Large intestine (tissue), 3 donors: ENCODE measurements around the gene IFT80. TPM values are rescaled to one million over a fixed set of nuclear protein-coding genes. Genes with fewer than 3 reads are reported as not detected.

Experiments used
- DNase-seq, 2 donors: peaks; one replicate each; pipeline versions ENCODE4 v3.0.0 to v3.0.0-alpha.2; 2013
- H3K27ac ChIP-seq: one replicate; pipeline ENCODE4 v1.5.1; 2013; ENCODE audit warnings: low read length
- H3K27me3 ChIP-seq: 2 replicates; pipeline ENCODE4 v1.6.1; 2013; ENCODE audit warnings: low read length; ENCODE audit not compliant: control insufficient read depth, insufficient read depth
- H3K36me3 ChIP-seq: 2 replicates; pipeline ENCODE4 v1.6.1; 2013; ENCODE audit warnings: low read length; ENCODE audit not compliant: control insufficient read depth, insufficient read depth
- H3K4me1 ChIP-seq: one replicate; pipeline ENCODE4 v1.6.1; 2013; ENCODE audit warnings: low read length; ENCODE audit not compliant: control insufficient read depth, insufficient read depth
- H3K4me3 ChIP-seq: one replicate; pipeline ENCODE4 v1.5.1; 2013; ENCODE audit warnings: low read length
- H3K9me3 ChIP-seq: one replicate; pipeline ENCODE4 v1.6.1; 2013; ENCODE audit warnings: mild to moderate bottlenecking, low read depth, low read length, moderate library complexity; ENCODE audit not compliant: control insufficient read depth
- WGBS: methylation state at CpG from one replicate; pipeline ENCODE4 v1.1.5; 2013; ENCODE audit warnings: low lambda C conversion rate; ENCODE audit not compliant: insufficient coverage; 5-methylcytosine and 5-hydroxymethylcytosine counted together
- polyA plus RNA-seq: library from polyadenylated mRNA; unstranded; fragments of 120-200 nt; gene quantifications from one replicate; pipeline ENCODE4 v1.2.1, GENCODE V29; 2013

The IFT80 gene
- polyA plus RNA-seq, 1 donor = 30.7 TPM

DNA sequence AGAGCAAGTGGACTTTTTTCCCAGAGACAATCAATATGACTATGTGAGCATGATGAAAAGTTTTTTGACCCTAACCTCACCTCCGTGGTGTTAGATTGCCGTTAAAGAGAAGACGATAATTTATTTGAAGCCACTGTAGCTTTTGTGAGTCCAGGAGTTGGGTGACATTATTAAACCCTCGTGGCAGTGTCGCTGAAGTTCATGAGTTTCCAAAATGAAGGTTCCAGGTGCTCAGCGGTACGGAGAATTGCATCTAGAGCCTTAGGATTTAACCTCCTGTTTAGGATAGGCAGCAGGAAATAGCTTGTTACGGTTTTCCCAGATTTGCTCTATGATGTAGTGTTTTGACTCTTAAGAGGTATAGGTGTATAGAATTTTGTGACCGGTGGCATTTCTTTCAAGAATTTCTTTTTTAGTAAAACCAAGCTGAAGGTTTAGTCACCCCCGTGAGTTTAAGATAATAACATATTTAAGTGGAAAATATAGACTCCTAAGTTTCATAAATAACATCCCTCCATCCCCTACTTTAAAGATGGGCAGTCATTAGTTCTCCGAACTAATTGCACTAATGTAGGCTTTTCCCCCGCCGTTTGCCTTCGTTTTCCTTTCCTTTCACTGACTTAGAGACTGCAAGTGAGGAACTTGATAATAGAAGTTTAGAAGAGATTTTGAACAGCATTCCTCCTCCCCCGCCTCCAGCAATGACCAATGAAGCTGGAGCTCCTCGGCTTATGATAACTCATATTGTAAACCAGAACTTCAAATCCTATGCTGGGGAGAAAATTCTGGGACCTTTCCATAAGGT, 2.5 kb upstream of the IFT80 start:
- Histone ChIP-seq H3K4me3 (peak overlapping the region; percentile 74), H3K4me1 (no peaks in the 10 kb centered on the region), H3K27ac (peak overlapping the region; percentile 89), H3K27me3 (no peaks in the 10 kb centered on the region), H3K9me3 (no peaks in the 10 kb centered on the region), H3K36me3 (no peaks in the 10 kb centered on the region)
- WGBS = 3% methylated on average over 5 of the region's 16 CpGs
- peak; percentile 7 to 64 for DNase-seq

- Histone ChIP-seq H3K27ac (peak overlapping the region; percentile 89), H3K4me1 (no peaks in the 10 kb centered on the region), H3K36me3 (no peaks in the 10 kb centered on the region), H3K9me3 (no peaks in the 10 kb centered on the region), H3K4me3 (peak overlapping the region; percentile 74), H3K27me3 (no peaks in the 10 kb centered on the region)
- DNase-seq = peak; percentile 12 to 65
- no CpG with 5 or more reads among the region's 51 CpGs for WGBS
Measured at GRCh38 chr3:160400702-160401150, 1.7 kb upstream of the IFT80 start.

DNA sequence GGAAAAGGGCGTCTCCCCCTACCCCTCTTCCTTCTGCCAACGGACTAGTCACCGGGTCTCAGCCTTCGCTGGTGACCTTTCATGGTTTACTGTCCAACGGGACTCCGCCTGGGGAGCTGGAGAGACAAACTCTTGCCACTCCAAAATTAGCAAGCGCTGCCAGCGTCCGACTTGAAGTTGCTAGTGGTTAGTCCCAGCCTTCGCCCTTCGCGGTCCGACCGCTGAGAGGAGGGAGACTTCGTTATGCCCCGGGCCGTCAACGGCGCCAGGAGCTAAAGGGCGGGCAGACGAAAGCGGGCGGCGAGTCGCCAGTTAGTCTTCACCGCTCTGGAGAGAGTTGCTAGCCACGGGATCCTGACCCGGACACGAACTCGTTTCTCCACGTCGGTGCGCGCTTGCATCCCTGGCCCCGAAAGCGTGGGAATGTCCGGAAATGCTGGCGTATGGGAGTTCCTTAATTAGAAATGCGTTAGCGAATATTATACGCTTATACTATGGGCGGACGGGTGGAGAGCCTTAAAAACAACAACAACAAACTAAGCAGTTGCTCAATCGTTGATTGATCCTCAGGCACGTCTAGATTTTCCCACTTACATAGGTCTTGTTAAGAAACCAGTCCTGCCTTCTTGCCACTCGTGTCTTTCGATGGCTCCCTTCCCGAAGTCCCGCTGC, 1.1 kb upstream of the IFT80 start:
- WGBS = no CpG with 5 or more reads among the region's 49 CpGs
- Histone ChIP-seq H3K4me1 (no peaks in the 10 kb centered on the region), H3K27me3 (no peaks in the 10 kb centered on the region), H3K27ac (peak overlapping the region; percentile 89), H3K4me3 (peak overlapping the region; percentile 74), H3K9me3 (no peaks in the 10 kb centered on the region), H3K36me3 (no peaks in the 10 kb centered on the region)
- peak in 1 of 2 donors; percentile 4 for DNase-seq

- H3K36me3 ChIP-seq = no peaks in the 10 kb centered on the region
- H3K4me3 ChIP-seq = peak overlapping the region; percentile 74
- no peak for DNase-seq
- H3K9me3 ChIP-seq = no peaks in the 10 kb centered on the region
- no peaks in the 10 kb centered on the region for H3K4me1 ChIP-seq
- H3K27ac ChIP-seq = peak overlapping the region; percentile 89
- 0% methylated on average over 3 of the region's 9 CpGs for whole genome bisulfite sequencing
- H3K27me3 ChIP-seq = no peaks in the 10 kb centered on the region
Measured at GRCh38 chr3:160398820-160399124, 253 bp downstream of the IFT80 start.

- no peaks in the 10 kb centered on the region for H3K36me3 ChIP-seq
- no peaks in the 10 kb centered on the region for H3K27me3 ChIP-seq
- no peaks in the 10 kb centered on the region for H3K9me3 ChIP-seq
- no peak overlapping the region for H3K27ac ChIP-seq
- no peak overlapping the region for H3K4me3 ChIP-seq
- H3K4me1 ChIP-seq = no peaks in the 10 kb centered on the region
- DNase-seq = no peak
Measured at GRCh38 chr3:160395297-160395696, 3.7 kb downstream of the IFT80 start.

GRCh38 chr3:160394009-160394392, 5.0 kb downstream of the IFT80 start:
- H3K4me3 ChIP-seq = no peak overlapping the region
- DNase-seq = no peak
- WGBS = no CpG with 5 or more reads among the region's 3 CpGs
- no peaks in the 10 kb centered on the region for H3K4me1 ChIP-seq
- H3K27me3 ChIP-seq = no peaks in the 10 kb centered on the region
- H3K27ac ChIP-seq = no peak overlapping the region
- no peaks in the 10 kb centered on the region for H3K9me3 ChIP-seq
- H3K36me3 ChIP-seq = no peaks in the 10 kb centered on the region

DNA sequence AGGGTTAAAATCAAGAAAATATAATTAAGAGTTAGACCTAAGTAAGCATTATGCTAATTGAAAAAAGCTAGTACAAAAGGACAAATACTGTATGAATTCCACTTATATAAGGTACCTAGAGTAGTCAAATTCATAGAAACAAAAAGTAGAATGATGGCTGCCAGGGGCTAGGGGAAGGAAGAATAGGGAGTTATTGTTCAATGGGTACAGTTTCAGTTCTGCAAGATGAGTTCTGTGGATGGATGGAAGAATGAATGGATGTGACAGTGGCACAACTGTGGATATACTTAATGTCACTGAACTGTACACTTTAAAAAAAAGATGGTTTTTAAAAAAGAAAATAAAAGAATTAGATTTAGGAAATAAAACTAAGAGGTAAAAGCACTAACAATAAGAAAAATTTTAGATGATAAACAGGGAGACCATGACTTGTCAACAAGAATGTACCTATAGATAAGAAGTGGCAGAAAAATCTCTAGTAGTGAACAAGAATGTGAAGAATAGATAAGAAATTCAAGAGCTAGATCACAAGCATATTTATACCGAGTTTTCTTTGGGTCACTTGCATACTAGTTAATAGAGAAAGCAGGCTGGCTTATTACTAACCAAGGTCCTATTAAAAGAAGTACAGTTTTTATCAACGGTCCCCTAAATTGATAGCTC, 5.5 kb downstream of the IFT80 start:
- H3K27ac ChIP-seq = no peak overlapping the region
- no peak for DNase-seq
- no peak overlapping the region for H3K4me3 ChIP-seq
- no peaks in the 10 kb centered on the region for H3K4me1 ChIP-seq
- 71% methylated on average over 1 of the region's 2 CpGs for WGBS
- no peaks in the 10 kb centered on the region for H3K27me3 ChIP-seq
- H3K36me3 ChIP-seq = no peaks in the 10 kb centered on the region
- no peaks in the 10 kb centered on the region for H3K9me3 ChIP-seq

DNA sequence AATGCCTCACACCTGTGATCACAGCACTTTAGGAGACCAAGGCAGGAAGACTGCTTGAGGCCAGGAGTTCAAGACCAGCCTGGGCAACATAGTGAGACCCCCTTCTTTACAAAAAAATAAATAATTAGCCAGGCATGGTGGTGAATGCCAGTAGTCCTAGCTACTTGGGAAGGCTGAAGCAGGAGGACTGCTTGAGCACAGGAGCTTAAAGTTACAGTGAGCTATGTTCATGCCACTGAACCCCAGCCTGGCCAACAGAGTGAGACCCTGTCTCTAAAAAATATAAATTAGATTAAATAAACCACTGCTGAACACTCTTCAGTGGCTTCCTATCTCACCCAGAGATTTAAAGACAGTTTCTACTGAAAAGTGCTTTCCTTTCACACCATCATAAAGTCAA, 6.2 kb downstream of the IFT80 start:
- no peaks in the 10 kb centered on the region for H3K9me3 ChIP-seq
- no peak for DNase-seq
- no peak overlapping the region for H3K27ac ChIP-seq
- H3K4me1 ChIP-seq = no peaks in the 10 kb centered on the region
- no peaks in the 10 kb centered on the region for H3K36me3 ChIP-seq
- H3K27me3 ChIP-seq = no peaks in the 10 kb centered on the region
- H3K4me3 ChIP-seq = no peak overlapping the region

DNA sequence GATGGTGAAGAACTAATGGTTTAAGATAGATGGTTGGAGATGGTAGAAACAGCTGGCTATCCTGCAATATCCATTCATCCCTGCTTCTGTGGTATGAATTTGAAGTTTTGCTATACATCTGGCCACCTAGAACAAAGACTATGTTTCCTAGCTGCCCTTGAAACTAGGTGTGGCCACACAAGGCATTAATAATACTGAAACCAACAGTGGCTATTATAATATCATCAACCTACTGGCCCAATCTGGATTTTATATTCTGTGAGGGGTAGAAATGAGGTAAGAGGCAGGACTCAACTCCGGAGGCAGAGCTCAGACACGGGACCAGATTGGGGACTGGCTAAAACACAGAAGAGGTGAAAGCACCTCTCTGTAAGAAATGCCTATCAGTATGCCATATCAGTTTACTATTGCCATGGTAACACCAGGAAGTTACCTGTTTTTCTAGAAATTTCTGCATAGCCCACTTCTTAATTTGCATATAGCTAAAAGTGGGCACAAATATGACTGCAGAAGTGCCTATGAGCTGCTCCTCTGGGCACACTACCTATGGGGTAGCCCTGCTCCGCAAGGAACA, 8.4 kb downstream of the IFT80 start:
- H3K4me3 ChIP-seq = no peak overlapping the region
- H3K4me1 ChIP-seq = no peaks in the 10 kb centered on the region
- H3K9me3 ChIP-seq = no peaks in the 10 kb centered on the region
- DNase-seq = no peak
- no peaks in the 10 kb centered on the region for H3K27me3 ChIP-seq
- H3K36me3 ChIP-seq = no peaks in the 10 kb centered on the region
- H3K27ac ChIP-seq = no peak overlapping the region
- 40% methylated on average over 1 of the region's 3 CpGs for WGBS

GRCh38 chr3:160384639-160385318, 14.2 kb downstream of the IFT80 start:
- no peak for DNase-seq
- no peaks in the 10 kb centered on the region for H3K27me3 ChIP-seq
- WGBS = 100% methylated on average over 1 of the region's 5 CpGs
- H3K4me3 ChIP-seq = no peak overlapping the region
- peaks cover 4% of the 10 kb centered on the region for H3K36me3 ChIP-seq
- no peaks in the 10 kb centered on the region for H3K9me3 ChIP-seq
- no peaks in the 10 kb centered on the region for H3K4me1 ChIP-seq
- H3K27ac ChIP-seq = no peak overlapping the region
